GM19463 (cell line): ENCODE data around the gene MAPK12.

Experiments
- ATAC-seq: cut with Tn5 transposase; IDR thresholded peaks from one replicate; pipeline ENCODE4 v1.9.1; 2021; ENCODE audit warnings: mild to moderate bottlenecking, moderate library complexity; ENCODE audit not compliant: unreplicated experiment

The MAPK12 gene

GRCh38 chr22:50236731-50237409 lies 24.6 kb downstream of the MAPK12 start:
- ATAC-seq: no peak

DNA sequence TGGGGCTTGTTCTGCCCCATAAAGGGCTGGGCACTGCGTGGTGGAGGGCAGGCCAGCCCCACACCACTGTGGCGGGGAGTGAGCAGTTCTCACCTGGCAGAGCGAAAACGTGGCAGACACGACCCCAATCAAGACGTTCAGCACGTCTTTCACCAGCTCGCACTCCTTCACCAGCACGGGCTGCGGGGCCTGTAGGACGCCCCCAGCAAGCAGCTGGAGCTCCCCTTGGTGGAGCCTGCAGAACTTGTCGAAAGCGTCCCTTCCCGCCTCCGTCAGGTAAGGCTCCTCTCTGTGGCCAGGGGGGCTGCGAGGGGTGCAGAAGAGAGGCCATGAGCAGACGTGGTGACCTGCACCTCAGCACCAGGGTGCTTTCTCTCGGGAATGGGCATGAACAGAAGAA lies 28.3 kb downstream of the MAPK12 start:
- no peak for ATAC-seq

- no peak for ATAC-seq
These were observed 28.9 kb downstream of the MAPK12 start for GRCh38 chr22:50232481-50233151.

- ATAC-seq: no peak
These were observed 32.1 kb downstream of the MAPK12 start for GRCh38 chr22:50229370-50229769.

DNA sequence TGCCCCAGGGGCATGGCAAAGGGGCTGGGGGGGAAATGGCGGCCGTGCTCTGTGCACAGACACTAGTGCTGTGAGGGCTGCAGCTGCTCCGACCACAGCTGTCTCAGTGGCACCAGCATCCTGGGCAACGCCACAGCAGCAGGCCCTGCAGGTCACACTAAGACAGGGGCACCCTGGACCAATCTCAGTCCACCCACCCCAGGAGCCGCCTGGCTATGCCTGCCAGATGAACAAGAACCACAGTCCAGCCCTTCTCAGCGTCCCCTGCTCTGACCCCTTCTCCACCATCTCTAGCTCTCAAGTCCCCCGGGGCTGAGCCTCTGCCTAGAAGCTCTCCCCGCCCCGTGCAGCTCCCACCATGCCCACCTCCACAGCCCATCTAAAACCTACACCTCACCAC lies 33.1 kb downstream of the MAPK12 start:
- ATAC-seq: no peak

- ATAC-seq: no peak
These were observed 33.8 kb downstream of the MAPK12 start for GRCh38 chr22:50227579-50228215.

- no peak for ATAC-seq
These were observed 34.7 kb downstream of the MAPK12 start for GRCh38 chr22:50226875-50227165.

DNA sequence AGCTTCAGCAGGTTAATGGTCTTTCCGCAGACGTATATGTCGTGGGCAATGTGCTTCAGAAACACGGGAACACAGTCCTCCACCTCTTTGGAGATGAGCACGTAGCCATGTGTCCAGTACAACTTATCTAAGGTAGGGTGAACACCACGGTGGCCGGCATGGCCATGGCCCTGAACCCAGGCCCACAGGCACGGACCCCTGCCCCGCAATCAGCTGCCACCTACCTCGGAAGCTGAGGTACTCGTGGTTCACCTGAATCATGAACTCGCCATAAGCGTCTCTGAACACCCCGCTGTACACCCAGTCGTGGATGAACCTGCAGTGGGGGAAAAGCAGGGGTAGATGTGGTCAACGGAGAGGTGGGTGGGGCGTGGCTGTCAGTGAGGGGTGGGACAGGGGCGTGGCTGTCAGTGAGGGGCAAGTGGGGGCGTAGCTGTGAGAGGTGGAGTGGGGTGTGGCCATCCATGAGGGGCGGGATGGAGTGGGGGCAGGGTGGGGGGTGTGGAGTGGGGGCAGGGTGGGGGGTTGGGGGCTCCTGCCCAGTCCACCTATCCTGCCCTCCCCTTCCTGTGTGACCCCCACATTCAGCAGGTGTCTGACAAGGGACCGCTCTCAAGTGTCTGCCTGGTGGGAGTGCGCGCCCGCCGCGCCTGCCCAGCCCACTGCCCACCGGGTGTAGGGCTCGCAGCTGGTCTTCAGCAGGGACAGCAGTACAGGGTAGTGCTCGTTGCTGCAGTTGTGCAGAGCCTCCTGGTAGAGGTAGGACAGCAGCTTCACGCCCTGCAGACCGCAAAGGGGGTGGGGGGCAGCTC lies 35.2 kb downstream of the MAPK12 start:
- no peak for ATAC-seq

GRCh38 chr22:50225200-50225969 lies 36.1 kb downstream of the MAPK12 start:
- no peak for ATAC-seq

GRCh38 chr22:50224071-50224470 lies 37.4 kb downstream of the MAPK12 start:
- no peak for ATAC-seq

DNA sequence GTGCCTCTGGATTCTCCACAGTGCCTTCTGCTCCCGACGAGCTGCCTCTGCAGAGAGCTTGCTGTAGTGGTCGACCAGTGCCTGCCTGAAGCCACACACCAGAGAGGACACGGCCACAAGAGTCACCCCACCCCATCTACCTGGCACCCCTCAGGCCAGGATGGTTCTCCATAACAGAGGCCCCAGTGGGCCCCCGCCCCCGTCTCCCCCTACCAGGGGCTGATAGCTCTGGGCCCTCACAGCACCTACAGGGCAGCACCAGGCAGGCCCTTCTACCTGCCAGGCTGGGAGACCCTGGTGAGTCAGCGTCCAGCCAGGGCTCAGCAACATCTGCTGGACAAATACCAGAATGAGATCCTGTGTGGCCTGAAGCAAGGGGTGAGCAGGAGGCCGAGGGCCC lies 39.0 kb downstream of the MAPK12 start:
- ATAC-seq: no peak

DNA sequence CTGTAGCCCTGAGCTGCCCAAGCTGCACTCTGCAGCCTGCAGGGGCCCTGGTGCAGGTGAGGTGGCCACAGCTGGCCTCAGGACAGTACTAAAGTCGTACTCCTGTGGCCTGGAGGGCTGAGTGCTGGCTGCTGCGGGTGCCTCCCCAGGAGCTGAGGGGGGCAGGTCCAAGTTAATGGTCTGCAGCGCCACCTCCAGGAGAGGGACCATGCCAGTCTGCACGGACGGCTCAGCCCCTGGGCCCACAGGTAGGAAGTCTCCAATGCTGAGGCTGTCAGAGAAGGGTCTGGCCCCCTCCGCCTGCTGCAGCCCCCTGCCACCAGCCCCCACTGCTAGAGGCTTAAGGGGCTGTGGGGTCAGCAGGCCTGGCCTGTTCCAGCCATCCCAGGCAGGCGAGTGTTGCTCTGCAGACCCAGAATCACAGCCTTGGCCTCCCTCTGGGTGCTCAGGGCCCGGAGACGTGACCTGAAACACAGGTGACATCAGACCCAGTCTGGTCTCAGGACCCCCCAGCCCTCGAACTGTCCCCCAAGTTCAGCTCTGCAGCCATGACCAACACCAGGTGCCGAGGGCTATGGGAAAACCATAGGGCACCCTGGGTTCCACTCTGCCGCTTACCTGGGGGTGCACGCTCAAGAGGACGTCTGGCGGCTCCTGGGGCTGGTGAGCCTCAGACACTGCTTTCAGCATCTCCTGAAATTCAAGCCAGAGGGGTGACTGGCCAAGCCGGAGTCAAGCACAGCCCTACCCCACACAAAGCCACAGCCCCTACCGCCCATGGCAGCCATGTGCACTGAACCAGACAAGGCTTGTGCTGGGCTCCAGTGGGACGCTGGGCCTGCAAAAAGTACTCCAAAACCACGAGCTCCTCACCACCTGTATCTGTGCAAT lies 39.8 kb downstream of the MAPK12 start:
- no peak for ATAC-seq

- no peak for ATAC-seq
These were observed 40.7 kb downstream of the MAPK12 start for GRCh38 chr22:50220603-50221409.

- no peak for ATAC-seq
These were observed 41.5 kb downstream of the MAPK12 start for GRCh38 chr22:50219800-50220602.

DNA sequence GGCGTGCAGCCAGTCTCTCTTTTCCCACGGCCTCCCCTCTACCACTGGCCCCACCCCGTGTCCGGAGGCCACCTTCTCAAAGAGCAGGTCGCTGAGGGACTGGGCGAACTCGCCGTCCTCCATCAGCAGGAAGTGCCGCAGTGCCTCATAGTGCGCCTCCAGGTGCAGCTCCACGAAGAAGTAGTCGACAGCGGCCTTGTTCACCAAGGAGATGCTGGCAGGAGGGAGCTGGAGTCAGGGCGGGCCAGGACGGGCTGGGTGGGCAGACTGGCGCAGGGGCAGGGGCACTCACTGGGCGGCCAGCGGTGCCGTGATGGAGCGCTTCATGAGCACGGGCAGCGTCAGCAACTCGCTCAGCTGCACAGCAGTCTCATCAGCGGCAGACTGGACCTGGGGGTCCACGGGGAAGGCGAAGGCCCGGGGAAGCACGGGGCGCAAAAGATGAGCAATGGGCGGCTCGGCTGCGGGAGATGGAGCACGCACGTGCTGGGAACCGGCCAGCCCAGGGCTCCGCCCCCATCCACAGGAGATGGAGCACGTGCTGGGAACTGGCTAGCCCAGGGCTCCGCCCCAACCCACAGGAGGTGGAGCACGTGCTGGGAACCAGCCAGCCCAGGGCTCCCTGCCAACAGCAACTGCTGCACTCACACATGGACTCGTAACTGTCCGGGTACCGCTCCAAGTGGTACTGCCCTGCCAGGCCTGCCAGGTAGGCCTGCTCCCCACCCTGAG lies 42.3 kb downstream of the MAPK12 start:
- no peak for ATAC-seq

GRCh38 chr22:50218153-50218995 lies 43.1 kb downstream of the MAPK12 start:
- no peak for ATAC-seq
